Lower leg skin (tissue), 3 donors: Measurements from ENCODE around the gene MTA1.

Experiments used
- CTCF ChIP-seq, 3 donors: fragments of 450-650 bp; IDR thresholded peaks; one replicate each; pipeline ENCODE4 v1.5.1; 2016; ENCODE audit warnings: antibody characterized with exemption in 3 of 3, mild to moderate bottlenecking in 3 of 3, moderate library complexity in 2 of 3
- POLR2A ChIP-seq, 2 donors: fragments of 450-650 bp; IDR thresholded peaks; one replicate each; pipeline ENCODE4 v1.6.1; 2016 to 2017; ENCODE audit warnings: antibody characterized with exemption in 2 of 2, mild to moderate bottlenecking in 1 of 2, moderate library complexity in 1 of 2

GRCh38 chr14:105431256-105431655 lies 11.6 kb downstream of the MTA1 start:
- TF ChIP-seq CTCF (IDR thresholded peaks at IDR 0.05), result no peak
- TF ChIP-seq POLR2A (IDR thresholded peaks at IDR 0.05), result no peak
